Type B pancreatic cell (in vitro differentiated cells): ENCODE measurements around the gene CISH. TPM values are rescaled to one million over a fixed set of nuclear protein-coding genes. Genes with fewer than 3 reads are reported as not detected.
A peak's percentile ranks its signal among the peaks of the same experiment; 100 is the strongest.

Experiments used
- DNase-seq: peaks from one replicate; pipeline ENCODE4 v3.0.0; 2021; ENCODE audit warnings: mixed read lengths; ENCODE audit not compliant: unreplicated experiment; ENCODE audit errors: extremely low spot score
- H3K27ac Mint-ChIP-seq: 2 replicates; pipeline ENCODE4 v1.8.0; 2021; ENCODE audit warnings: mild to moderate bottlenecking, mixed read lengths
- H3K27me3 Mint-ChIP-seq: 2 replicates; pipeline ENCODE4 v1.8.0; 2021; ENCODE audit warnings: mixed read lengths
- H3K36me3 Mint-ChIP-seq: 2 replicates; pipeline ENCODE4 v1.8.0; 2021; ENCODE audit warnings: mixed read lengths
- H3K4me1 Mint-ChIP-seq: one replicate; pipeline ENCODE4 v1.8.0; 2021; ENCODE audit warnings: mixed read lengths; ENCODE audit not compliant: unreplicated experiment
- H3K4me3 Mint-ChIP-seq: 2 replicates; pipeline ENCODE4 v1.8.0; 2021; ENCODE audit warnings: mild to moderate bottlenecking, mixed read lengths
- H3K9me3 Mint-ChIP-seq: 2 replicates; pipeline ENCODE4 v1.8.0; 2021; ENCODE audit warnings: mixed read lengths
- total RNA-seq: library from RNA; stranded (reverse); gene quantifications from 2 replicates; pipeline ENCODE4 v1.2.1, GENCODE V29; 2021; ENCODE audit warnings: low replicate concordance
- TF ChIP-seq, protein P1 (sequence below): fragments of 200-600 bp; sonication (generic); conservative IDR thresholded peaks from 2 replicates; pipeline ENCODE4 v1.5.0; 2021; ENCODE audit warnings: antibody characterized with exemption, mild to moderate bottlenecking

The CISH gene
- total RNA-seq, 1 donor from 2014 or later, result 7.0 TPM

- Mint-ChIP-seq H3K4me3 (no peak overlapping the region), H3K27me3 (no peaks in the 10 kb centered on the region), H3K36me3 (no peaks in the 10 kb centered on the region), H3K9me3 (no peaks in the 10 kb centered on the region), H3K4me1 (peaks cover 39% of the 10 kb centered on the region), H3K27ac (no peak overlapping the region)
- TF ChIP-seq, protein P1, sequence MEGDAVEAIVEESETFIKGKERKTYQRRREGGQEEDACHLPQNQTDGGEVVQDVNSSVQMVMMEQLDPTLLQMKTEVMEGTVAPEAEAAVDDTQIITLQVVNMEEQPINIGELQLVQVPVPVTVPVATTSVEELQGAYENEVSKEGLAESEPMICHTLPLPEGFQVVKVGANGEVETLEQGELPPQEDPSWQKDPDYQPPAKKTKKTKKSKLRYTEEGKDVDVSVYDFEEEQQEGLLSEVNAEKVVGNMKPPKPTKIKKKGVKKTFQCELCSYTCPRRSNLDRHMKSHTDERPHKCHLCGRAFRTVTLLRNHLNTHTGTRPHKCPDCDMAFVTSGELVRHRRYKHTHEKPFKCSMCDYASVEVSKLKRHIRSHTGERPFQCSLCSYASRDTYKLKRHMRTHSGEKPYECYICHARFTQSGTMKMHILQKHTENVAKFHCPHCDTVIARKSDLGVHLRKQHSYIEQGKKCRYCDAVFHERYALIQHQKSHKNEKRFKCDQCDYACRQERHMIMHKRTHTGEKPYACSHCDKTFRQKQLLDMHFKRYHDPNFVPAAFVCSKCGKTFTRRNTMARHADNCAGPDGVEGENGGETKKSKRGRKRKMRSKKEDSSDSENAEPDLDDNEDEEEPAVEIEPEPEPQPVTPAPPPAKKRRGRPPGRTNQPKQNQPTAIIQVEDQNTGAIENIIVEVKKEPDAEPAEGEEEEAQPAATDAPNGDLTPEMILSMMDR, result no peak
- no peak for DNase-seq
Observed at GRCh38 chr3:50628601-50629000, 17.0 kb upstream of the CISH start.

DNA sequence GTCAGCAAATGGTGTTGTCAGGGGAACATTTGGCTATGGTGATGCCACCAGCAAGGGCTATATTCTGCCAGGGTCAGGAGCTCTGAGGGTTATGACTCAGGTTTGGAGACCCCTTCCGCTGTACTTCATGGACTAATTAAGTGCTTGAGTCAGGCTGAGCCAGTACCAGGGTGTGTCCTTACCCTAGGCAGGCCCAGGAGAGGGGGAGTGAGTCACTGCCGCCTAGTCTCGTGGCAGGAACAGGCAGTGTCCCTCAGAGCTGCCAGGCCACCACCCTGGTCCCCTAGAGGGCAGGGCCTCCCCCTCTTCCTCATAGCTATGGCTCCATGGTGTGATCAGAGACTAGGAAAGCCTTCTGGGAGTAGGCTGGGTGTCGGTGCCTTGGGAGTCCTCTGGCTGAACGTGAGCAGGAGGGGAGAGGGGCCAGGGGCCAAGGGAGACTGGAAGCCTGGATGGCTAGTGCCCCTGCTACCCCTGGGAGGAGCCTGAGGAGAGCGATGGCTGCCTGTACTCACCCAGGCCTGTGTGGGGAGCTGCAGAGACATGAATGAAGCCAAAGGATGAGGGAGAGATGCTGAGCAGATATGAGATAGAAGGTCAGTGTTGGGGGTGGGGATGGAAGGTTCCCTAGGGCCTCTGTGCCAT lies 16.0 kb upstream of the CISH start:
- Mint-ChIP-seq H3K27ac (no peak overlapping the region), H3K27me3 (no peaks in the 10 kb centered on the region), H3K4me3 (no peak overlapping the region), H3K9me3 (no peaks in the 10 kb centered on the region), H3K4me1 (peaks cover 30% of the 10 kb centered on the region), H3K36me3 (no peaks in the 10 kb centered on the region)
- TF ChIP-seq, protein P1, result peak; percentile 45
- no peak for DNase-seq

DNA sequence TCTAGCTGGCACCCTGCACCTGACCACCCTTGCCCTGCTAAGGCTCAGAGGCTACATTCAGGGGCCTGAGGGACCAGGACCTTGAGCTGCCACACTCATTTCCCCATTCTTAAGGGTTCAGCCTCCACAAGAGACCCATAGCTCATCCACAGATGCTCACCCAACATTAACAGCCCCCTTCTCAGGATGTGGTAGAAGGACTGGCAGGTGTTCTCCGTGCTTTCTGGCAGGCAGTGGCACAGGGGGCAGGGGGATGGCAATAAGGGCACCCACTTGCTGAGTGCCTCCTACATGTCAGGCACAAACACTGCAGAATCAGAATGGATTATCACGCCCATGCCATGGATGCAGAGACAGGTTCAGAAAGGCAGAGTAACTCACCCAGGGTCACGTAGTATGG lies 14.8 kb upstream of the CISH start:
- Mint-ChIP-seq H3K36me3 (no peaks in the 10 kb centered on the region), H3K4me1 (peaks cover 23% of the 10 kb centered on the region), H3K27me3 (no peaks in the 10 kb centered on the region), H3K4me3 (no peak overlapping the region), H3K27ac (no peak overlapping the region), H3K9me3 (no peaks in the 10 kb centered on the region)
- DNase-seq, result no peak
- TF ChIP-seq, protein P1, result no peak

GRCh38 chr3:50625231-50626182 lies 13.9 kb upstream of the CISH start:
- TF ChIP-seq, protein P1, result no peak
- H3K27me3 Mint-ChIP-seq, result no peaks in the 10 kb centered on the region
- peaks cover 4% of the 10 kb centered on the region for H3K36me3 Mint-ChIP-seq
- H3K4me1 Mint-ChIP-seq, result peaks cover 21% of the 10 kb centered on the region
- DNase-seq, result no peak
- no peak overlapping the region for H3K4me3 Mint-ChIP-seq
- H3K9me3 Mint-ChIP-seq, result no peaks in the 10 kb centered on the region
- H3K27ac Mint-ChIP-seq, result peak overlapping the region; percentile 71

GRCh38 chr3:50624634-50625033 lies 13.1 kb upstream of the CISH start:
- Mint-ChIP-seq H3K27ac (peak overlapping the region; percentile 71), H3K9me3 (no peaks in the 10 kb centered on the region), H3K4me3 (no peak overlapping the region), H3K36me3 (peaks cover 6% of the 10 kb centered on the region), H3K27me3 (no peaks in the 10 kb centered on the region), H3K4me1 (peaks cover 26% of the 10 kb centered on the region)
- DNase-seq, result no peak
- TF ChIP-seq, protein P1, result no peak
